Prostate gland (tissue), 2 donors: ENCODE measurements around the gene NBPF4. TPM values are rescaled to one million over a fixed set of nuclear protein-coding genes. Genes with fewer than 3 reads are reported as not detected.

Source experiments
- DNase-seq: peaks from one replicate; pipeline ENCODE4 v3.0.0-alpha.2; 2019; ENCODE audit warnings: low spot score
- H3K27ac ChIP-seq, 2 donors: fragments of 200-600 bp; sonication (generic); 2 replicates each; pipeline ENCODE4 v1.5.1; 2017 to 2019
- H3K27me3 ChIP-seq: fragments of 200-600 bp; sonication (generic); replicated peaks from 2 replicates; pipeline ENCODE4 v1.5.1; 2019; ENCODE audit not compliant: insufficient read depth
- H3K36me3 ChIP-seq, 2 donors: fragments of 200-600 bp; sonication (generic); 1 replicate in 1 of 2; 2 replicates in 1 of 2; pipeline versions ENCODE4 v1.5.1 to v1.8.1; 2017 to 2019
- H3K4me1 ChIP-seq: fragments of 200-600 bp; sonication (generic); replicated peaks from 2 replicates; pipeline ENCODE4 v1.5.1; 2019
- H3K4me3 ChIP-seq, 2 donors: fragments of 200-600 bp; sonication (generic); 2 replicates each; pipeline ENCODE4 v1.5.1; 2017 to 2019
- H3K9me3 ChIP-seq: fragments of 200-600 bp; sonication (generic); 2 replicates; pipeline ENCODE4 v1.5.1; 2017
- POLR2A ChIP-seq: fragments of 450-650 bp; IDR thresholded peaks from one replicate; pipeline ENCODE4 v1.6.1; 2016; ENCODE audit warnings: antibody characterized with exemption, mild to moderate bottlenecking
- POLR2AphosphoS5 ChIP-seq: sonication (generic); formaldehyde crosslinking; IDR thresholded peaks from one replicate; pipeline ENCODE4 v1.6.1; 2017; ENCODE audit warnings: antibody characterized with exemption
- WGBS: methylation state at CpG from one replicate; pipeline ENCODE4 v1.1.5; 2018; 5-methylcytosine and 5-hydroxymethylcytosine counted together
- intact Hi-C: fragments of 100-400 bp; cut with DNase I; formaldehyde crosslinking; loops from one replicate; pipeline ENCODE4 v1.14.2; 2022
- total RNA-seq, 2 donors: library from RNA; depleted of rRNA; stranded (reverse); fragments of >200 nt; gene quantifications; one replicate each; pipeline ENCODE4 v1.1.0, GENCODE V29; 2016
- TF ChIP-seq, protein P1 (sequence below), 4 experiments: fragments of 200-600 bp in 2 of 4; fragments of 450-650 bp in 2 of 4; sonication (generic) in 2 of 4; IDR thresholded peaks; 1 replicate in 3 of 4; 2 replicates in 1 of 4; pipeline ENCODE4 v1.5.1; 2016 to 2019; ENCODE audit warnings: antibody characterized with exemption in 4 of 4, mild to moderate bottlenecking in 2 of 4, moderate library complexity in 2 of 4

NBPF4 gene
- total RNA-seq, 2 donors from 2014 or later, result 1.8 TPM; not detected in 1

DNA sequence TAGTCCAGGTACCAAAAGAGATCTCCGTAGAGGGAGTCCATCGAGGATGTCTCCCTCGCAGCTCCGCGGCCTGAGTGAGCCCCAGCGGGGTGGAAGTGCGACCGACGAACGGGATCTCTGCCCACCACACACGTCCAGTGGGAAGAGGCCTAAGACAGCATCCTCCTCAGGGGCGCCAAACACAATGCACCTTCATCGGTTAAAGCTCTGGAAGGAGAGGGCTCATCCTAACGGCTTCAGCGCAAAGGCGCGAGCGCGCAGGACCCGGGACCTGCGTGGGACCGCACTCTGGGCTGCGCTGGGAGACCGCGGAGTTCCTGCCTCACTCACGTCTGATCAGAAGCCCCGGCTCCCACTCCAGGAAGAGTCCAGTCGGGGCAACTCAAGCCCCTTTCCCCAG is 51.3 kb downstream of the NBPF4 start:
- no peaks in the 10 kb centered on the region for H3K9me3 ChIP-seq
- no peaks in the 10 kb centered on the region for H3K36me3 ChIP-seq
- no peaks in the 10 kb centered on the region for H3K27me3 ChIP-seq
- no peak overlapping the region for H3K27ac ChIP-seq
- H3K4me3 ChIP-seq, result no peak overlapping the region
- intact Hi-C loops, result no loop called here
- no peak for DNase-seq
- no peaks in the 10 kb centered on the region for H3K4me1 ChIP-seq
- WGBS, result 98% methylated on average over 28 of the region's 28 CpGs
- TF ChIP-seq POLR2A, result no peak
- no peak for TF ChIP-seq POLR2AphosphoS5
- TF ChIP-seq, protein P1, sequence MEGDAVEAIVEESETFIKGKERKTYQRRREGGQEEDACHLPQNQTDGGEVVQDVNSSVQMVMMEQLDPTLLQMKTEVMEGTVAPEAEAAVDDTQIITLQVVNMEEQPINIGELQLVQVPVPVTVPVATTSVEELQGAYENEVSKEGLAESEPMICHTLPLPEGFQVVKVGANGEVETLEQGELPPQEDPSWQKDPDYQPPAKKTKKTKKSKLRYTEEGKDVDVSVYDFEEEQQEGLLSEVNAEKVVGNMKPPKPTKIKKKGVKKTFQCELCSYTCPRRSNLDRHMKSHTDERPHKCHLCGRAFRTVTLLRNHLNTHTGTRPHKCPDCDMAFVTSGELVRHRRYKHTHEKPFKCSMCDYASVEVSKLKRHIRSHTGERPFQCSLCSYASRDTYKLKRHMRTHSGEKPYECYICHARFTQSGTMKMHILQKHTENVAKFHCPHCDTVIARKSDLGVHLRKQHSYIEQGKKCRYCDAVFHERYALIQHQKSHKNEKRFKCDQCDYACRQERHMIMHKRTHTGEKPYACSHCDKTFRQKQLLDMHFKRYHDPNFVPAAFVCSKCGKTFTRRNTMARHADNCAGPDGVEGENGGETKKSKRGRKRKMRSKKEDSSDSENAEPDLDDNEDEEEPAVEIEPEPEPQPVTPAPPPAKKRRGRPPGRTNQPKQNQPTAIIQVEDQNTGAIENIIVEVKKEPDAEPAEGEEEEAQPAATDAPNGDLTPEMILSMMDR (IDR thresholded peaks at IDR 0.05), result no peak

DNA sequence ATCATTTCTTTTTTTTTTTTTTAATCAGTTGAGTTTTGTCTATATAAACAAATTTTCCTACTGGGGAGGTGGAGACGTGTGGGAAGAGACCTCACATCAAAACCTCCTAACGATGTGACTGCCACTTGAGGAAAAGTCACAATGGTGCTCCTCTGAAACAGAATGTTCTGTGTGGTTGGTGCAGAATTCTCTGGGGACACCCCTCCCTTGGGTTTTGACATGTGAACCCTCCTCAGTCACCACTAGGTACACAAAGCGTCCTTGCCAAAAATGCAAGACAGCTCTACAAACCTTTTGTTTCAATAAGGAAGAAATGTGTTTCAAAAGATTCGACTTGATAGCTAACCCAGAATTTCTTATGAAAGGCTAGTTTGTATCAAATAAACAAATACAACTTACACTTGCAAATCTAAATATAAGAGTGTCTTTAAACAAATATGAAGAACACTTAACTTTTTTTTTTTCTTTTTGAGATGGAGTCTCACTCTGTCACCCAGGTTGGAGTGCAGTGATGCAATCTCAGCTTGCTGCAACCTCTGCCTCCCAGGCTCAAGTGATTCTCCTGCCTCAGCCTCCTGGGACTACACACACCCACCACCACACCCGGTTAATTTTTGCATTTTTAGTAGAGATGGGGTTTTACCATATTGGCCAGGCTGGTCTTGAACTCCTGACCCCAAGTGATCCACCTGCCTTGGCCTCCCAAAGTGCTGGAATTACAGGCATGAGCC is 53.0 kb downstream of the NBPF4 start:
- no peaks in the 10 kb centered on the region for H3K9me3 ChIP-seq
- intact Hi-C loops, result no loop called here
- no peaks in the 10 kb centered on the region for H3K36me3 ChIP-seq
- no peak overlapping the region for H3K4me3 ChIP-seq
- WGBS, result 47% methylated on average over 5 of the region's 5 CpGs
- no peak overlapping the region for H3K27ac ChIP-seq
- H3K4me1 ChIP-seq, result no peaks in the 10 kb centered on the region
- TF ChIP-seq POLR2A, result no peak
- TF ChIP-seq, protein P1 (IDR thresholded peaks at IDR 0.05), result no peak
- TF ChIP-seq POLR2AphosphoS5, result no peak
- DNase-seq, result no peak
- no peaks in the 10 kb centered on the region for H3K27me3 ChIP-seq

GRCh38 chr1:108190001-108190634 is 53.8 kb downstream of the NBPF4 start:
- WGBS, result 81% methylated on average over 7 of the region's 7 CpGs
- Histone ChIP-seq H3K36me3 (no peaks in the 10 kb centered on the region), H3K27ac (no peak overlapping the region), H3K4me3 (no peak overlapping the region), H3K9me3 (no peaks in the 10 kb centered on the region), H3K27me3 (no peaks in the 10 kb centered on the region), H3K4me1 (no peaks in the 10 kb centered on the region)
- intact Hi-C loops, result no loop called here
- TF ChIP-seq POLR2A, result no peak
- TF ChIP-seq, protein P1 (IDR thresholded peaks at IDR 0.05), result no peak
- no peak for TF ChIP-seq POLR2AphosphoS5
- DNase-seq, result no peak

- WGBS, result 100% methylated on average over 1 of the region's 1 CpG
- Histone ChIP-seq H3K36me3 (no peaks in the 10 kb centered on the region), H3K9me3 (no peaks in the 10 kb centered on the region), H3K4me3 (no peak overlapping the region), H3K27me3 (no peaks in the 10 kb centered on the region), H3K4me1 (no peaks in the 10 kb centered on the region), H3K27ac (no peak overlapping the region)
- no peak for DNase-seq
- TF ChIP-seq, protein P1 (IDR thresholded peaks at IDR 0.05), result no peak
- no peak for TF ChIP-seq POLR2A
- no peak for TF ChIP-seq POLR2AphosphoS5
- intact Hi-C loops, result no loop called here
Measured at GRCh38 chr1:108188801-108189200, 55.1 kb downstream of the NBPF4 start.
